Measurements from ENCODE around the gene ASPA.
"Not testable (repeated sequence)": the region's sequence is repeated elsewhere in the genome, so short reads cannot be mapped to it uniquely, and the experiment has no call there.

ASPA gene

DNA sequence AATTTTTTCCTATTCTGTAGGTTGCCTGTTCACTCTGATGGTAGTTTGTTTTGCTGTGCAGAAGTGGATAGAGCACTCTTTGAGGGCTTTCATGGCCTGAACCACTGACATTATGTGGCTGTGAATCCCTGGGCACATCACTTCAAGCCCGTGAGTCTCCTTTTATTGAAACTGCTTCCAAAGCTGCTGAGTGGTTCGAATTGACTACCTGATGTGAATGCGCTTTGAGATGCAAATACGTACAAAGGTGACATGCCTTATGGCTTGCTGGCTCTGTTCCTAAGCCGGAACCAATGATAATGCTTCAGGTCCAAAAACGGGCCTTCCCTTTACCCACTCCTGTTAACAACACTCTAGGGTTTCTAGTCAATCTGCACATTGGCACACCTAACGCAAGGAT, 34.3 kb downstream of the ASPA start:
- no peak for DNase-seq

DNA sequence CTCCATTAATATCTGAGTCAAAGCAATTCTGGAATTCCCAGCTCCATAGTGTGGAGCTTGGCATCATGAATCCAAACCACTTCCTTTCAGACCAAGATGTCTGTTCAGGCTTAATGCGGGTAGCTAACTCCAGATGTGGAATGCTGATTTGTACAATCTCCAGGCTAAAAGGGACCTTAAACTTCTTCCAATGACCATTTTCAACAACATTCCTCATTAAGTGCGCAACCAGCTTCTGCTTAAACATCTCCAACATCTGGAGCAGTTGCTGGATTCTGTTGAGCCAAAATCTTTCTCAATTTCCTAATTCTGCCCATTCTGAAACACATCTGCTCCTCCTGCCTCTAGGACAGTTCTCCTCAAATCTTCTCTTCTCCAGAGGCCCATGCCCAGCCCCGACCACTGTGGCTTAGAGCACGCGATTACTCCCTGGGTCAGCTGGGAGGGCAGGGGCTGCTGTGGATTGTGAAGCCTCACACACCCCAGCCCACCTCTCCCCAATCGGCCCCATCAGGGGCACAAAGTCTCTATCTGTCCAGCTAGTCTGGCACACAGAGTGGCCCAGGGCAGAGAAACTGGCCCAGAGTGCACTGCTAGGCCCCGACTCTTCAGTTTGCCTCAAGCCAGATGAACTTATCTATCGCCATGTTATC, 36.2 kb downstream of the ASPA start:
- DNase-seq: no peak

- no peak for DNase-seq
These were observed 36.8 kb downstream of the ASPA start for GRCh38 chr17:3512505-3513171.

DNA sequence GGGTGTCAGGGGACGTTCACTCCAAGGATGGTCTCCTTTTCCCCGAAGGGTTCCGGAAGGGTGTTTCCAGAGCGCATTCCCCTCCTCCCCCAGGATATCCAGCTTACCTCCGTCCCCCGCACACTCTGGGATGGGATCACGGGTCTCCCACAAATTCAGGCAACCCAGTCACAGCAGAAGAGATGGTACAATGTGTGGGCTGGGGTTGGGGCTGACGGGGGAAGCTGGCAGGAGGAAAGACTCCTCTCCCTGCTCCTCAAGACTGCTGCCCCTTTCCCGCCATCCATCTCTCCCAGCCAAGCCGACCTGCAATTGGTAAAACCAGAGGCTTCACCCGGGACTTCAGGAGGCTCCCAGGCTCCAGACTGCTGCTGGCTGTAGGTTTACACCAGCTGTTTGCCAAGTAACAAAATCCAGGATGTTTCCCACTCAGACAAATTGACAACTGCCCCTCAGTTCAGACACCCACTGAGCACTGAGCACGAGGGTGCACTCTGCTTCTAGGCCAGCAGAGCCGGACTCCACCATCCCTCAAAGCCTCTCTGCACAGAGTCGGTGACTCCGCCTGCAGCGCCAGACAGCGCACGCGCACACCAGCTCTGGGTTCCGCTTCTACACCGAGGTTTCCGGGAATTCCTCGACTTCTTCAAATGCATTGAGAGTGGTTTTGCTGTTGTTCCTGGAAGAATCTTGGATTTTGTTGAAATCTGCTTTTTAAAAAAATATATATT, 37.7 kb downstream of the ASPA start:
- no peak for DNase-seq

- DNase-seq: not testable (repeated sequence)
These were observed 38.4 kb downstream of the ASPA start for GRCh38 chr17:3514167-3514566.

DNA sequence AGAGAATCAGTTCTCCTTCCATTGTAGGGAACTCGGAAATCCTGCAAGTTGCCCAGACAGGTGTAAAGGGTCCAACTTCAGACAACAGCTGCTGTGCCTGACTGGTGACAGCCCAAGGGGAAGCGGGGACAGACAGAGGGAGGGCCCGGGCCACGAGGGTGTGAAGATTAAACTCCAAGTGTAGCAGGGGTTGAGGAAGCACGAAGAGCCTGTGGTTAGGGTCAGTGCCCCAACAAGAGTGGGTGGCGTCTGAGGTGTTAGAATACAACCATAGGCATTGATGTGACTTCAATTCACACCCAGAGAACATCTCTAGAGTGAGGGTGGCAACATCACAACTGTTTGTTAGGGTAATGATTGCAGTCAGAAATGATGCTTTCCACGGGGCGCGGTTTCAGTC, 39.1 kb downstream of the ASPA start:
- DNase-seq: no peak

DNA sequence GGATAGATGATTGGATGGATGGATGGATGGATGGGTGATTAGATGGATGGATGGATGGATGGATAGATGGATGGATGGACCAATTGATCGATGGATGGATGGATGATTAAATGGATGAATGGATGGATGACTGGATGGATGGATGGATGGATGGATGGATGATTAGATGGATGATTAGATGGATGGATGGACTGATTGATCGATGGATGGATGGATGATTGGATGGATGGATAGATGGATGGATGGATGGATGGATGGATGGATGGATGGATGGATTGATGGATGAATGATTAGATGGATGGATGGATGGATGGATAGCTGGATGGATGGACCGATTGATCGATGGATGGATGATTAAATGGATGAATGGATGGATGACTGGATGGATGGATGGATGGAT, 43.7 kb downstream of the ASPA start:
- not testable (repeated sequence) for DNase-seq

GRCh38 chr17:3524024-3524423, 48.2 kb downstream of the ASPA start:
- no peak for DNase-seq

DNA sequence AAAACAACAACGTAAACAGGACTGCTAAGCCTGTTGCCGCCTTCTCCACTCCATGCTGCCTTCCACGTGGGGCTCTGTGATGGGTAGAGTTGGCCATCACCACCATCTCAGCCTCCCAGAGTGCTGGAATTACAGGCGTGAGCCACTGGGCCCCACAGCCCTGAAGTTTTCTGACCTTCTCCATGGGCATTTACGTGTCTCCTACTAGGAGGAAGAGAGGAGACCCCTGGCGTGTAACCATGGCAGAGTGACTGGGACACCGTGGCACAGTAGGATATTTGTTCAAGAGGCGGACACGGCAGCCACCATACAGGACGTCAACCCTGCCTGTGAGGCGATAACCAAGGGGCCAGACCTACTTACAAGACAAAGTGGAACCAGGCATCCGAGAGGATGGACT, 50.7 kb downstream of the ASPA start:
- no peak for DNase-seq

- DNase-seq: no peak
These were observed 51.2 kb downstream of the ASPA start for GRCh38 chr17:3526971-3527370.

DNA sequence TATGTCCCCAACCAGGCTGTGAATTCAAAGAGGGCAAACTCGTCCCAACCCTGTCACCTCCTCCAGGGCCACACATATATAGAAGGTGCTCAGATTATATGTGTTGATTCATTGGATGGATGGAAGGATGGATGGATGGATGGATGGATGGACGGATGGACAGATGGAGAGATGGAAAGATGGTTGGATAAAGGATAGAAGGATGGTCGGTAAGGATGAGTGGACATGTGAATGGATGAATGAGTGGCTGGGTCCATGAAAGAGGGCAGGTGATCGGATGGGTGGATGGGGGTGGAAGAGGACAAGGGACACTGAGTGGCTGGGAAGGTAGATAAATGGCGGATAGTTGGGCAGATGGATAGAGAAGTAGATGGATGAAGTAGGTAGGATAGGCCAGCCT, 51.7 kb downstream of the ASPA start:
- DNase-seq: no peak

DNA sequence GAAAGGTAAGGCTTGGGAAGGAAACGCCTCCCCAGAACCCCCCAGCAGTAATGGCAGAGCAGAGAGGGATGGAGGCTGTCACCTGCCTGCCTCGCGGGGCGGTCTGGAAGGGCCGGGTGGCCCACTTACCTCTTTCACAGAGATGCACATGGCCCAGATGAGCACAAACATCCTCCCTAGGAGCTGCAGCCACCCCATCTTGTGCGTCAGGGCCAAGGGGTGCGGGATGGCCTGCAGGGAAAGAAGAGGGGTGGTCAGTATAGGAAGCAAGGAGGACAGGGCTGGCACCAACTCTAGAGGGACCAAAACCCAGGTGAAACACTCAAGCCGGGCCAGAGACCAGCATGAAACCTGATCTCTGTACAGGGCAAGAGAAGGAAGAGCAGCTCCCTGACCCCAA, 52.1 kb downstream of the ASPA start:
- no peak for DNase-seq

- no peak for DNase-seq
These were observed 52.6 kb downstream of the ASPA start for GRCh38 chr17:3528403-3528851.

GRCh38 chr17:3528880-3529511, 53.2 kb downstream of the ASPA start:
- no peak for DNase-seq

DNA sequence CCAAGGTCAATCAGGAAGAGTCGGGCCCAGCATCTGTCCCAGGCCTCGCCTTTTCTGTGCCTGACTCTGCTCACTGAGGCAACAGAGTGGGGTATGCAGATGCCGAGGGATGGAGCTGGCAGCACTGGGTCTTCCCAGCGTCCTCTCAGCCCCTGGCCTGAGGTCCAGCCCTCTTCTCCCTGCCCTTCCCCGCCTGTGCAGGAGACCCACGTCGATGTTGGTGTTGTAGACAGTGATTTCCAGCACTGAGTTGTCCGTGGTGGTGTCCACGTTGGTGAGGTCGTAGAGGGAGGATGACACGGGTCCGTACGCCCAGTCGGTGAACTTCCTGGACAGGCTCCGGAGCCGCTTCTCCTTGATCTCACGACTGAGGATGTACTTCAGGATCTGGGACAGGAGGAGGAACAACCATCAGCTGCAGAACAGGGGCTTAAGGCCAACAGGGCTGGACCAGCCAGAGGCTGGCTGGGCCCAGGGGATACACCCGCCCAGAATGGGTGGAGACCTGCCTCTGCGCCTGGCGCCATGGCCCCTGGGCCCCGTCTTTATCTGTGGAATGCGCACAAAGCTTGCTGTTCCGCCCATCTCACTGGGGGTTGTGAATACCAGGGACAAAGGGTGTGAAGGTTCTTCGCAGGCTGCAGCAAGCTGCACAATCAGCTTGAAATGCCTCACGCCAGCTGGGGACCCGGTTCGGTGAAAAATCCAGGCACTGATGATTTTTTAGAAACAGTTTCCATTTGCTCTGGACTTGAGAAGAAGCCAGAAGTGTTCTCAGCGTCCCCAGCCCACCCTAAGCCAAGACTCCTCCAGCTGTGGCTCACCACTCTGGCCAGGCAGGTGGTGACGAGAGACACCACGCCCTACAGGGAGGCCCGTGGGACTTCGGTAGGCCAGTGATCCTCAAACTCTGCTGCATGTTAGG, 54.3 kb downstream of the ASPA start:
- DNase-seq: no peak

DNA sequence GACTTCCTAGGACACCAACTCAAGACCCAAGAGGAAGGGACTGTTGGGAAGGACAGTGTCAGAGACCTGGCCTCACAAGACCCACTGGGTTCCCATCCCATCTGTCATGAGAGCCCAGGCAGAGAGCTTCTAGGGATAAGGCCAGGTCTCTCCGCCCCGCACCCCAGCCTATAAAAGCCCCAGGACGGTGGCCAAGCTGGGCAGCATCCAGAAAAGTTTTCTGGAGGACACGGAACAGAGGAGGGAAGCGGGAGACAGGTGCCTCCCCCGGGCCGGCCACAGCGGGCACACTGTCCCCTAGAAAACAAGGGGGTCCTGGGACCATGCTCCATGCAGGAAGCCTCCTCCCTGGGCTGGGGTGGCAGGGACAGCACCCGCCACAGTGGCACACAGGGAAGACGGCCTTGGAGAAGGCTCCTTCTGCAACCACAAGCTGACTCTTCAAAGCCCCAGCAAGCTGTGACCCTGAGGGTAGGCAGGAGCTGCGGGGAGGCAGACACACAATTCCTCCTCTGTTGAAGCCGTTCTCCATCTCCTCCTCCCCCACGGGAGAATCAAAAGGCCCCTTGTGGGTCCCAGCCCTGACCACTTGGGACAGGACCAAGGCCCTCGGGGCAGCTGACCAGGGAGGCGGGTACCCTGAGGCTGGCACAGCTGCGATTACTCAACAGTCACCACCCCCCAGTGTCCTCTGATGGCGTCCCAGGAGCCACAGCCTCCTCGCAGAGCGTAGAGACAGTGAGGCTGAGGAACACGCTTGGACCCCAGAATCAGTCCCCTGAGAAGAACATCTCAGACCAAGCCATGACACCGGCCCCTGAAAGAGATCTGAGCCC, 55.7 kb downstream of the ASPA start:
- no peak for DNase-seq

DNA sequence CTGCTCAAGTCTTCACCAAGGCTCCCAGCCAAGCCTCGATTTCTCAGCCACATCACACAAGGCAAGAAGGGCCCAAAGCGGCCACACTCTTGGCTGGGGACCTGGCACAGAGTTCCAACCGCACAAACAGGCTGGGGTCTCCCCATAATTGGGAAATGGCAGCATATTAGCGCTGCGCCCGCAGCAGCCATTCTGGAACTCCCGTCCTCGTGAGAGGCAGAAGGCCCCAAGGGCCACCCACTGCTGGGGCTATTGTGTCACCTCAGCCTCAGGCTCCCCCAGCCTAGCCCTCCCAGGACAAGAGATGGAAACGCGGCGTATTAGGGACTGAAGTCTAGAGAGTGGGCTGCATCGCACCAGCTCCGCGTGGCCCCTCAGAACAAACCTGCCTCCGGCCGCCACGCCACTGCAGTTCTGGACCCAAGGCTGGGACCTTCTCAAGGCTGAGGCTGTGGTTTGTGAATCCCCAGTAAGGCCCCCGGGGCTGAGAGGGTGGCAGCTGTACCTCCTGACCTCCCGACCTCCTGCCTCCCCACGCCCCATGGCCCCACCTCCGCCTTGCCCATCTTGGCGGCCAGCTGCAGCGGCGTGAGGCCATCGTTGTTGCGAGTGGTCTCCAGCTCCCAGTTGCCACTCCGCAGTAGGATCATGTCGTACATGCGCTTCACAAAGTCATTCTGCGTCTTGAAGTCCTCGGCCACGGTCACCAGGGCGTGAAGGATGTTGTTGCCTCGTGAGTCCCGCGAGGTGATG, 56.5 kb downstream of the ASPA start:
- no peak for DNase-seq

- DNase-seq: no peak
These were observed 57.0 kb downstream of the ASPA start for GRCh38 chr17:3532859-3533142.

DNA sequence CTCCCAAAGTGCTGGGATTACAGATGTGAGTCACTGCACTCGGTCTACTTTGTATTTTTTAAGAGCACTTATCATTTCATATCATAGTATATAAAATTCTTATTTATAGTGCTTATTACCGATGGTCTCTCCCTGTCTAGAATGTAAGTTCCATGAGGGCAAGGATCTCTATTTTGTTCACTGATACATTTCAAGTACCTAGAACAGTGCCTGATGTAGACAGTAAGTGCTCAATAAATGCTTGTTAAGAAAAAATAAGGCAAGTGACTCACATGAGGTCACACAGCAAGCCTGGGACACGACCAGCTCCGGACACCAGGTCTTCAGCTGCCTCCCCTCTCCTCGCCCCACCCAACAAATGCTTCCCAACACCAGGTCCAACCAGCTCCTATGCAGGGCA, 58.0 kb downstream of the ASPA start:
- no peak for DNase-seq

- no peak for DNase-seq
These were observed 59.1 kb downstream of the ASPA start for GRCh38 chr17:3534881-3535252.

Measured in NCI-H748 treated with DMSO at 0.1 percent for 48 hours (cell line).